ENCODE measurements around the gene SVOP.

Gene SVOP

GRCh38 chr12:108947097-108947496 lies 73.8 kb downstream of the SVOP start:
- DNase-seq (ENCODE audit: low read depth) = no peak
- no peak overlapping the region for H3K4me3 ChIP-seq (ENCODE audit: low read length)
- no peak for TF ChIP-seq CTCF (conservative IDR thresholded peaks at IDR 0.05; ENCODE audit: low read depth, low read length)

GRCh38 chr12:108940138-108940537 lies 80.7 kb downstream of the SVOP start:
- H3K4me3 ChIP-seq (ENCODE audit: low read length) = no peak overlapping the region
- no peak for TF ChIP-seq CTCF (conservative IDR thresholded peaks at IDR 0.05; ENCODE audit: low read depth, low read length)
- no peak for DNase-seq (ENCODE audit: low read depth)

DNA sequence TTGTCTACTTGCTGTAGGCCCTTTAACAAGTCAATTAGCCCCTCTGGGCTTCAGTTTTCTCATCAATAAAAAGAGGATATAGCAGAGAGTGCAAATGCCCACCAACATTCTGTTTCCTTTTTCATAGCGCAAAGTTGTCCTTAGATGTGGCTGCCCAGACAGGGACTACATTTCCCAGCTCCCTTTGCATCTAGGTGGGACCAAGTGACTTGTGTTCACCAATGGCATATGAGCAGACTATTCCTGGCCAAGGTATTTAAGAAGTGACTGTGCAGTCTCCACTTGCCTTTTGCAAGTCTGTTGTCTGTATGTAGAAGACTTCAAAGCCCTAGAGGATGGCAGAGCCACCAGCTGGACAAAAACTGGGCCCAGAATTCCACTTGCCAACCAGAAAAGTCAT lies 81.3 kb downstream of the SVOP start:
- peak; percentile 6 for DNase-seq (ENCODE audit: low read depth)
- TF ChIP-seq CTCF (conservative IDR thresholded peaks at IDR 0.05; ENCODE audit: low read depth, low read length) = no peak
- H3K4me3 ChIP-seq (ENCODE audit: low read length) = no peak overlapping the region

DNA sequence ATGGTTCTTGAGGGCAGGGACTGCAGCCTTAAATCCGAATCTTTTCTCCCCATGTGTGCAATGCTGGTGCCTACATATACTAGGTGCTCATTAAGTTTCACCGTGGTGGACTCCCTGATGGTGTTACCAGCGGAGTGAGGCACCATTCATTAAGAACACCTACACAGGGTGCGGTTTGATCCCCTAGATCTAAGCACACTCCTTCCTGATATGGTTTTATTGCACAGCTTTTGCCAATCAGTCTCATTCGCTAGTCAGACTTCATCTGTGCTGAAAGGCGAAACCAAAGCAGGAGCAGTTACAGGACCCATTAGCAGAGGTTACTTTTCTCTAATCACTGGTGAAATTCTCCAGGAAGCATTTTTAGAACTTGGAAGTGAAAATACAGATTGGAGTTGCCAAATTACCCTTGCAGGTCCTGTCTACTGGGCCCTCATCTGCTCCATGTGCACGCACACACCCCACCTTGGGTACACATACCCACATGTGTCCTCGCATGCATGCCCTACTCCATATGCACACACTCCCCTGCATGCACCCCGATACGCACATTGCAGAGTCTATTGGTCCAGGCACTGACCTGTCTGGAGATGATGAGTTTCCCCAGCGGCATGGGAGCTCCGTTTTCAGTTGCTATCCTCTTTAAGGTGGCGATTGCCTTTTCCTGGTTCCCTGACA lies 82.5 kb downstream of the SVOP start:
- no peak for TF ChIP-seq CTCF (conservative IDR thresholded peaks at IDR 0.05; ENCODE audit: low read depth, low read length)
- H3K4me3 ChIP-seq (ENCODE audit: low read length) = no peak overlapping the region
- DNase-seq (ENCODE audit: low read depth) = no peak

DNA sequence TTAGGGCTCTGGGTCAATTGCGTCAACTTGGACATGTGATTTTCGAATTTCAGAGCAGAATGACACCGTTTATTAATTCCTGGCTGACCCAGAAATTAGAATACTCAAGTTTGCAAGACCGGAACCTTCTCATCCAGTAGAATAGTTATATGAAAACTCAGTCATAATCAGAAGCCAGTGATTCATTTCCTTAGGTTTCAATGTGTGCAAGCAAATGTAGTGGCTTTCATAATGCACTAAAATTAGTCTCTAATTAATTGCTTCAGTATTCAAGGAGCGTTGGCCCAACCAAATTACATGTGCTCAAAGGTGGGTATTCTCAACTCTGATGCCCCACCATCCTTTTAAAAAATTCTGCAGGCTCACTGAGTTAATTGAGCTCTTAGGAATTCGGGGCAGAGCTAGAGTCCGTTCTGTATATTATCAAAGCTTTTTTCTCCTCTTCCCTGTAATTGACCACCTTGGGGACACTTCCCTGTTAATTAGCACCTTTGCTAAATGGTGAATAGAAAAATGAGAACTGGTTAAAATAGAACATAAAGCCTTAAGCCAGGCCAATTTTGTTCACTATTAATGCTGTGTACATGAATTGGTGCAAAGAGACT lies 85.6 kb downstream of the SVOP start:
- no peak for DNase-seq (ENCODE audit: low read depth)
- no peak for TF ChIP-seq CTCF (conservative IDR thresholded peaks at IDR 0.05; ENCODE audit: low read depth, low read length)
- no peak overlapping the region for H3K4me3 ChIP-seq (ENCODE audit: low read length)

GRCh38 chr12:108933949-108934348 lies 86.9 kb downstream of the SVOP start:
- TF ChIP-seq CTCF (conservative IDR thresholded peaks at IDR 0.05; ENCODE audit: low read depth, low read length) = no peak
- DNase-seq (ENCODE audit: low read depth) = no peak

DNA sequence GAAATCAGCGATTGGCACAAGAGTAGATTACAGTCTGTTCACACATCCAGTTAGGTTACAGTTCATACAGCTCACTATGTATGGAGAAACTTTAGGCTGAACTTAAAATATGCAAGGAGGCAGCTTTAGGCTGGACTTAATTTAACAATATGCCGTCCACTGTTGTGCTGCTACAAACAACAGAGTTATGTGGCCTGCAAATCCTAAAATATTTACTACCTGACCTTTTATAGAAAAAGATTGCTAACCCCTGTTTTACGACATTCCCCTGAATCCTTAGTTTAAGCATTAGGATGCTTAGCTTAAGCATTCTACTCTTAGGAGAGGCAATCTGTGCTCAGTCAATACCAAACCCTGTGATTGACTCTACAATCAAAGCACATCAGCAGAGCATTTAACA lies 90.1 kb downstream of the SVOP start:
- no peak overlapping the region for H3K4me3 ChIP-seq (ENCODE audit: low read length)
- DNase-seq (ENCODE audit: low read depth) = no peak
- TF ChIP-seq CTCF (conservative IDR thresholded peaks at IDR 0.05; ENCODE audit: low read depth, low read length) = no peak

More at GRCh38 chr12:108933949-108934348, 86.9 kb downstream of the SVOP start:
- H3K4me3 ChIP-seq (ENCODE audit: low read length) = no peak overlapping the region
